ENCODE results near the gene DLEC1.
"Not testable (repeated sequence)": the region's sequence is repeated elsewhere in the genome, so short reads cannot be mapped to it uniquely, and the experiment has no call there.

Gene DLEC1

GRCh38 chr3:38038447-38038911 is 529 bp upstream of the DLEC1 start:
- DNase-seq = no peak

DNA sequence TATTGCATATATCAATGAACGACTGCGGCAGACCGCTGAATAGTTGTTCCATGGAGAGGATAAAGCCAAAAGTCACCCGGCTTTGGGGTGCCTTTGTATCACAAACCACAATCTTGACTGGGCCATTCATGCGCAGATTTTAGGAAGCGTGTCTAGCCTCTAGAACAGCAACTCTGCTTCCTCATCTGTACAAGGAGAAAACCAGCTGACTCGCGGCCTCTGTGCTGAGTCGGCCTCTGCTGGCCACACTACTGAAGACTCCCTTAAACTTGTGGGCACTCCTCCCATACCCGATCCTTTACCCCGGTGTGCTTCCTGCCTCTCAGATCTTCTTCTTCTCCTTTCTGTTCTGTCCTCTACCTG is 872 bp downstream of the DLEC1 start:
- no peak for DNase-seq

GRCh38 chr3:38040401-38040800 is 1.4 kb downstream of the DLEC1 start:
- no peak for DNase-seq

GRCh38 chr3:38043486-38043885 is 4.5 kb downstream of the DLEC1 start:
- DNase-seq = no peak

GRCh38 chr3:38046027-38046426 is 7.0 kb downstream of the DLEC1 start:
- DNase-seq = no peak

- no peak for DNase-seq
Observed at GRCh38 chr3:38046821-38047220, 7.8 kb downstream of the DLEC1 start.

DNA sequence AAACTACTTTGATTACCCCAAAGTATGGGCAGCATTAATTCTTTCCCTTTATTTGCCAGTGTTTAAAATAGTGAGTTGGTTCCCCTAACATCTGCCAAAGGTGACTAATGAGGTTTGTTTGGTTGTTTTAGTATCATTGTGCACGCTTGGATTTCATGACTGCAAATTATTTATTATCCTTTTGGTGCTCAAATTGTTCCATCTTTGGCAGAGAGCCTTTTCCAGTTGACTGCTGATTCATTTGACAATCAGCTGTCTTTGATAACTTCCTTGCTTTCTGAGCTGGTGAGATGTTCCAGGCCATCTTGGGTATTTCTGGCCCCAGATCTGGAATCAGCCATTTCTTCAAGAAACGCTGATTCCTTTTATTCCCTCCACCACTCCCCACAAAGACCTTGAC is 8.9 kb downstream of the DLEC1 start:
- no peak for DNase-seq

GRCh38 chr3:38049358-38050126 is 10.5 kb downstream of the DLEC1 start:
- no peak for DNase-seq

DNA sequence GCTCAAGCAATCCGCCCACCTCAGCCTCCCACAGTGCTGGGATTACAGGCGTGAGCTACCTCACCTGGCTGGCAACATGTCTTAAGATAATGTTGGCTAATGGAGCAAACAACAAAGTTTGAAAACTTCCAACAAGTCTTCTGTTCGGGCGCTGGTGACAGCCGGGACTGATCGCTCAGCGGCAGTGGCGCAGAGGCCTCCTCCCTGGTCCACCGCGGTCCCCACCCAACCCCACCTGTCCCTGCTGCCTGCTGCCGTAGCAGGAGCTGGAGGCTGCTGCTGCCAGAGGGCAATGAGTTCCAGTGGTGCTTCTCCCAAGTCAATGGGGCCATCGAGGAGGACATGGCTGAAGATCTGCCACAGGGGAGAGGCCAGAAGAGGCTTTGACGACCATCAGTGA is 12.1 kb downstream of the DLEC1 start:
- DNase-seq = no peak

DNA sequence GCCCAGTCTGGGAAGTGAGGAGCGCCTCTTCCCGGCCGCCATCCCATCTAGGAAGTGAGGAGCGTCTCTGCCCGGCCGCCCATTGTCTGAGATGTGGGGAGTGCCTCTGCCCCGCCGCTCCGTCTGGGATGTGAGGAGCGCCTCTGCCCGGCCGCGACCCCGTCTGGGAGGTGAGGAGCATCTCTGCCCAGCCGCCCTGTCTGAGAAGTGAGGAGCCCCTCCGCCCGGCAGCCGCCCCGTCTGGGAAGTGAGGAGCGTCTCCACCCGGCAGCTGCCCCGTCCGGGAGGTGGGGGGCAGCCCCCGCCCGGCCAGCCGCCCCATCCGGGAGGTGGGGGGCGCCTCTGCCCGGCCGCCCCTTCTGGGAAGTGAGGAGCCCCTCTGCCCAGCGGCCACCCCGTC is 14.3 kb downstream of the DLEC1 start:
- DNase-seq = not testable (repeated sequence)

GRCh38 chr3:38053813-38054498 is 14.9 kb downstream of the DLEC1 start:
- DNase-seq = not testable (repeated sequence)

GRCh38 chr3:38054499-38055001 is 15.5 kb downstream of the DLEC1 start:
- no peak for DNase-seq

- DNase-seq = no peak
Observed at GRCh38 chr3:38059148-38059547, 20.1 kb downstream of the DLEC1 start.

- DNase-seq = no peak
Observed at GRCh38 chr3:38059591-38059990, 20.6 kb downstream of the DLEC1 start.

GRCh38 chr3:38062809-38063208 is 23.8 kb downstream of the DLEC1 start:
- no peak for DNase-seq

- not testable (repeated sequence) for DNase-seq
Observed at GRCh38 chr3:38064453-38064852, 25.4 kb downstream of the DLEC1 start.

DNA sequence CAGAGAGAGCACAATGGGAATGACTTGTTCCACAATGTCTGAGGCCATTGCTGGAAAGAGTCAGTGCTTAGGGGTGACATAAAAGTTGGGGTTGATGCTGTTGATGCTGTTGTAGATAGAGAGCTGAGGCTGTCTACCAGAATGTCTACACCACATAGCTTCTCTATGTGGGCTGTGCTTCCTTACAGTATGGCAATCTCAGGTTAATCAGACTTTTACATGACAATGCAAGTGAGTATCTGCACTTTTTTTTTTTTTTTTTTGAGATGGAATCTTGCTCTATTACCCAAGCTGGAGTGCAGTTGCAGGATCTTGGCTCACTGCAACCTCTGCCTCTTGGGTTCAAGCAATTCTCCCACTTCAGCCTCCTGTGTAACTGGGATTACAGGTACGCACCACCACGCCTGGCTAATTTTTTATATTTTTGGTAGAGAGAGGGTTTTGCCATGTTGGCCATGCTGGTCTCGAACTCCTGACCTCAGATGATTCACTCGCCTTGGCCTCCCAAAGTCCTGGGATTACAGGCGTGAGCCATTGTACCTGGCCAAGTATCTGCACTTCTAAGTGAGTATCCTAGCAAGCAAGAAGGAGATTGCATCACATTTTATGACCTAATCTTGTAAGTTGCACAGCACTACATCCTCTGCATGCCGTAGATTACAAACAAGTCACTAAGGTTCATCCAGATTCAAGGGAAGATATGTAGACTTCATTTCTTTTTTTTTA is 28.7 kb downstream of the DLEC1 start:
- DNase-seq = no peak

DNA sequence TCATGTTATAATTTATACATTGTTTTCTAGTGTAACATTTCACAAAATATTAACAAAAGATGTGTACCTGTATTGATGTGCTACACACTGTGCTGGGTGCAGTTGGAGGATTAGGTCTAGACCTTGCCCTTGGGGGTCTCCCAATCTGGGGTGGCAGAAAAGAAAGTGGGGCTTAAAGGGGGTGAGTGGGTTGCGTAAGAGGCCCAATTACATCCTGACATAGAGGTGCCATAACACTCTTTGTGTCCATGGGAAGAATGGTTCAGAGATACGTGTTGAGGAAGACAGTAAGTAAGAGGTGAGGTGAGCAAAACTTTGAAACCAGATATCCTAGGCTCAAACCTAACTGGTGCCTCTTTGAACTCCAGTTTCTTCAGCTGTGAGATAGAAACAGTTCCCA is 31.0 kb downstream of the DLEC1 start:
- DNase-seq = no peak

DNA sequence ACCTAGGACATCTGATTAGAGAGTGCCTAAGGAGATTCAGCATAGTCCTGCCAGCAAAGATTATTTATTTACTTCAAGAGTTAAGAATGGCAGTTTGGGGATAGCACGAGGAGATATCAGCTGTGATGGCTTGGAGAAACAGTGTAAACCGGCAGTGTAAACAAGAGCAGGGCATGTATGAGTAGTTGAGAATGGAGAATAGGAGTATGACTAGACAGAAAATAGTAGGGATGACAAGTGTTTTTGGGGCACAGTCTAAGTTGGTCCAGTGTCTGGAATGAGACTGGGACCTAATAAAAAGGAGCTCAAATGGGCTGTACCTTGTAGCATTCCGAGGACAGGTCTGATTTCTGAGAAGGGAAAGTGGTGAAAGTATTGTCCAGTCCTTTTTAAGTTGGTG is 38.1 kb downstream of the DLEC1 start:
- DNase-seq = not testable (repeated sequence)

DNA sequence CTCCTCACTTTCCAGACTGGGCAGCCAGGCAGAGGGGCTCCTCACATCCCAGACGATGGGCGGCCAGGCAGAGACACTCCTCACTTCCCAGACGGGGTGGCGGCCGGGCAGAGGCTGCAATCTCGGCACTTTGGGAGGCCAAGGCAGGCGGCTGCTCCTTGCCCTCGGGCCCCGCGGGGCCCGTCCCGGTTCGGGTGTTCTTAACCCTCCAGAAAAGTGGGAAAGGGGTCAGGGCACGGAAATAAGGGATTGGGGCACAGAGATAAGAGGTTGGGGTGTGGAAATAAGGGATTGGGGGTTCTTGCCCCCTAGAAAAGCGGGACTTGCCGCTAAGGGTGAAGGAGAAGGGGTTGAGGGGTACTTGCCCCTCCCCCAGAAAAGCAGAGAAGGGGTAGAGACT is 43.3 kb downstream of the DLEC1 start:
- DNase-seq = not testable (repeated sequence)

DNA sequence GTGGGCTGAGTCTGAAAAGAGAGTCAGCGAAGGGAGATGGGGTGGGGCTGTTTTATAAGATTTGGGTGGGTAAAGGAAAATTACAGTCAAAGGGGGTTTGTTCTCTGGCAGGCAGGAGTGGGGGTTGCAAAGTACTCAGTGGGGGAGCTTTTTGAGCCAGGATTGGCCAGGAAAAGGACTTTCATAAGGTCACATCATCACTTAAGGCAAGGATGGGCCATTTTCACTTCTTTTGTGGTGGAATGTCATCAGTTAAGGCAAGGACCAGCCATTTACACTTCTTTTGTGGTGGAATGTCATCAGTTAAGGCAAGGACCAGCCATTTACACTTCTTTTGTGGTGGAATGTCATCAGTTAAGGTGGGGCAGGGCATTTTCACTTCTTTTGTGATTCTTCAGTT is 44.2 kb downstream of the DLEC1 start:
- DNase-seq = not testable (repeated sequence)

- no peak for DNase-seq
Observed at GRCh38 chr3:38083871-38084333, 44.9 kb downstream of the DLEC1 start.
